Measurements from ENCODE around the gene KCNJ10. TPM values are rescaled to one million over a fixed set of nuclear protein-coding genes. Genes with fewer than 3 reads are reported as not detected.

Gene KCNJ10
- total and polyA plus RNA-seq, 2 experiments from 2014 or later: not detected

DNA sequence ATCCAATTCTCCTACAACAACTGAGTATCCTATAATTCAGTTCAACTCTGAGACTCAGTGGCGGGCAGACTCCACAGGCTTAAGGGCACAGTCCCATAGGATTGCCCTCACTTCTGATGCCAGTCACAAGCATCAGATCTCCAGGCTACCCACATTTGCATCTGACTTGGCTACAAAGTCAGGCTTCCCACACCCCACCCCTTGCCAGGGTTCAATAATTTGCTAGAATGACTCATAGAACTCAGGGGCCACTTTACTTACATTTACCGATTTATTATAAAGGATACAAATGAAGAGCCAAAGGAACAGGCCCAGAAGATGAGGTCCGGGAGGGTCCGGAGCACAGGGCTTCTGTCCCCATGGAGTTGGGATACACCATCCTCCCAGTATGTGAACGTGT lies 80.0 kb downstream of the KCNJ10 start:
- H3K4me3 ChIP-seq: no peak overlapping the region
- no peaks in the 10 kb centered on the region for H3K4me1 ChIP-seq (ENCODE audit: insufficient read depth)
- H3K9me3 ChIP-seq (ENCODE audit: low read depth): no peaks in the 10 kb centered on the region
- H3K79me2 ChIP-seq: no peaks in the 10 kb centered on the region
- no peaks in the 10 kb centered on the region for H3K36me3 ChIP-seq (replicated peaks; ENCODE audit: insufficient read depth, low read depth)
- no peak overlapping the region for H3K27ac ChIP-seq
- DNase-seq (ENCODE audit: low spot score): no peak
- H2AFZ ChIP-seq: no peak overlapping the region
- H3K9me2 ChIP-seq (replicated peaks; ENCODE audit: insufficient read depth): no peaks in the 10 kb centered on the region
- 83% methylated on average over 5 of the region's 5 CpGs for WGBS (ENCODE audit: low lambda C conversion rate, missing lambda C conversion rate)
- H4K20me1 ChIP-seq (ENCODE audit: insufficient read depth, poor library complexity, severe bottlenecking): no peaks in the 10 kb centered on the region
- TF ChIP-seq EZH2 (IDR thresholded peaks at IDR 0.05; ENCODE audit: borderline replicate concordance) (no peak), CTCF (IDR thresholded peaks at IDR 0.05; ENCODE audit: poor library complexity) (no peak), EZH2phosphoT487 (IDR thresholded peaks at IDR 0.05; ENCODE audit: low read depth, severe bottlenecking, unreplicated experiment) (no peak)
- no peaks in the 10 kb centered on the region for H3K27me3 ChIP-seq
- no peak overlapping the region for H3K4me2 ChIP-seq

DNA sequence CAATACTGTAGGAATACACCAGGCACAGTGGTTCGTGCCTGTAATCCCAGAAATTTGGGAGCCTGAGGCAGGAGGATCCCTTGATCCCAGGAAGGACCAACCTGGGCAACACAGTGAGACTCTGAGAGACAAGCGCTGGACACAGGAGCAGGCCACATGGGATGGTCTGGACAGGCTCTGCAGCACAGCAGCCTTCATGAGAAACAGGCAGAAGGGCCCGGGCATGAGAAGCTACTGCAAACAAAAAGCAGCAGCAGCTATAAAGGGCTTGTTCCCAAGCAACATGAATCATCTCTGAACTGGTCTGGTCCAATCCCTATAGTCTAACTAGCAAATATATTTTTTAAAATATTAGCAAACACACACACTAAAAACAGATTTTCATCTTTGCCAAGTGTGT lies 80.4 kb downstream of the KCNJ10 start:
- H3K9me2 ChIP-seq (replicated peaks; ENCODE audit: insufficient read depth): no peaks in the 10 kb centered on the region
- no peak overlapping the region for H3K4me3 ChIP-seq
- no peak for TF ChIP-seq CTCF (IDR thresholded peaks at IDR 0.05; ENCODE audit: poor library complexity)
- no peak for TF ChIP-seq EZH2phosphoT487 (IDR thresholded peaks at IDR 0.05; ENCODE audit: low read depth, severe bottlenecking, unreplicated experiment)
- TF ChIP-seq EZH2 (IDR thresholded peaks at IDR 0.05; ENCODE audit: borderline replicate concordance): no peak

GRCh38 chr1:159988006-159988405 lies 82.0 kb downstream of the KCNJ10 start:
- no peaks in the 10 kb centered on the region for H3K36me3 ChIP-seq (replicated peaks; ENCODE audit: insufficient read depth, low read depth)
- no peak overlapping the region for H3K4me3 ChIP-seq
- TF ChIP-seq EZH2 (IDR thresholded peaks at IDR 0.05; ENCODE audit: borderline replicate concordance): no peak
- no peak for TF ChIP-seq CTCF (IDR thresholded peaks at IDR 0.05; ENCODE audit: poor library complexity)
- no peak for TF ChIP-seq EZH2phosphoT487 (IDR thresholded peaks at IDR 0.05; ENCODE audit: low read depth, severe bottlenecking, unreplicated experiment)
- H3K79me2 ChIP-seq: no peaks in the 10 kb centered on the region
- no peak overlapping the region for H3K27ac ChIP-seq
- DNase-seq (ENCODE audit: low spot score): no peak
- H3K9me3 ChIP-seq (ENCODE audit: low read depth): no peaks in the 10 kb centered on the region
- H3K4me1 ChIP-seq (ENCODE audit: insufficient read depth): no peaks in the 10 kb centered on the region
- WGBS (ENCODE audit: low lambda C conversion rate, missing lambda C conversion rate): 76% methylated on average over 1 of the region's 1 CpG
- no peak overlapping the region for H3K4me2 ChIP-seq
- no peaks in the 10 kb centered on the region for H3K27me3 ChIP-seq
- H2AFZ ChIP-seq: no peak overlapping the region
- no peaks in the 10 kb centered on the region for H3K9me2 ChIP-seq (replicated peaks; ENCODE audit: insufficient read depth)
- no peaks in the 10 kb centered on the region for H4K20me1 ChIP-seq (ENCODE audit: insufficient read depth, poor library complexity, severe bottlenecking)

More for the DNA sequence above, 80.4 kb downstream of the KCNJ10 start:
- Histone ChIP-seq H3K27me3 (no peaks in the 10 kb centered on the region), H4K20me1 (ENCODE audit: insufficient read depth, poor library complexity, severe bottlenecking) (no peaks in the 10 kb centered on the region), H2AFZ (no peak overlapping the region), H3K9me3 (ENCODE audit: low read depth) (no peaks in the 10 kb centered on the region), H3K79me2 (no peaks in the 10 kb centered on the region), H3K36me3 (replicated peaks; ENCODE audit: insufficient read depth, low read depth) (no peaks in the 10 kb centered on the region), H3K27ac (no peak overlapping the region), H3K4me2 (no peak overlapping the region), H3K4me1 (ENCODE audit: insufficient read depth) (no peaks in the 10 kb centered on the region)
- no peak for DNase-seq (ENCODE audit: low spot score)
- 59% methylated on average over 3 of the region's 3 CpGs for WGBS (ENCODE audit: low lambda C conversion rate, missing lambda C conversion rate)

DNA sequence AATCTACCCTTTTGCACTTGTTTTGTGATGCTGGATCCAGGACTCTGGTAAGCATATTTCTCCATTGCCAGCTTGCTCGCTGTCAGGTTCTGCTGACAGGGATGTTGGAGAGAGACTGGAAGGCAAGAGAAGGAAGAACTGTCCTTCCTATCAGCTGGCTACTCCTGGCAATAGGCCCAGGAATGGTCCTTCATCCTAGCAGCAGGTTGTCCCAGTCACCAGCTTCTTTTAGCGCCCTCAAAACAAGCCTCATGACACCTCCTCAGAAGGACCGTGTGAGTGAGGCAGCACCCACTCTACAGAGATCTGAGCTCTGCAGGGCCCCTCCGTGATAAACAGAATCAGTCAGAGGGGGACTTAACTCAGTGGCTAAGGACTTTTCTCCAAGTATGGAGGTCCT lies 82.8 kb downstream of the KCNJ10 start:
- Histone ChIP-seq H3K27ac (no peak overlapping the region), H3K36me3 (replicated peaks; ENCODE audit: insufficient read depth, low read depth) (no peaks in the 10 kb centered on the region), H3K27me3 (no peaks in the 10 kb centered on the region), H3K9me3 (ENCODE audit: low read depth) (no peaks in the 10 kb centered on the region), H2AFZ (no peak overlapping the region), H3K79me2 (no peaks in the 10 kb centered on the region), H3K4me2 (no peak overlapping the region), H4K20me1 (ENCODE audit: insufficient read depth, poor library complexity, severe bottlenecking) (no peaks in the 10 kb centered on the region), H3K9me2 (replicated peaks; ENCODE audit: insufficient read depth) (no peaks in the 10 kb centered on the region), H3K4me1 (ENCODE audit: insufficient read depth) (no peaks in the 10 kb centered on the region), H3K4me3 (no peak overlapping the region)
- 70% methylated on average over 4 of the region's 4 CpGs for WGBS (ENCODE audit: low lambda C conversion rate, missing lambda C conversion rate)
- no peak for DNase-seq (ENCODE audit: low spot score)
- TF ChIP-seq CTCF (IDR thresholded peaks at IDR 0.05; ENCODE audit: poor library complexity) (no peak), EZH2 (IDR thresholded peaks at IDR 0.05; ENCODE audit: borderline replicate concordance) (no peak), EZH2phosphoT487 (IDR thresholded peaks at IDR 0.05; ENCODE audit: low read depth, severe bottlenecking, unreplicated experiment) (no peak)
